Vagina (tissue), 2 donors: Measurements from ENCODE around the gene CLPTM1L.

ENCODE experiments used
- POLR2A ChIP-seq, 2 donors: fragments of 450-650 bp; IDR thresholded peaks; one replicate each; pipeline ENCODE4 v1.6.1; 2017; ENCODE audit warnings: antibody characterized with exemption in 2 of 2, mild to moderate bottlenecking in 2 of 2, moderate library complexity in 2 of 2
- POLR2AphosphoS5 ChIP-seq, 2 donors: sonication (generic); formaldehyde crosslinking; IDR thresholded peaks; one replicate each; pipeline ENCODE4 v1.9.0; 2017; ENCODE audit warnings: antibody characterized with exemption in 2 of 2, mild to moderate bottlenecking in 2 of 2, low read depth in 1 of 2; ENCODE audit not compliant: insufficient read depth in 1 of 2
- TF ChIP-seq, protein P1 (sequence below), 3 experiments: fragments of 450-650 bp in 2 of 3; fragments of 200-600 bp in 1 of 3; sonication (generic) in 1 of 3; IDR thresholded peaks; one replicate each; pipeline ENCODE4 v1.5.1; 2017 to 2019; ENCODE audit warnings: antibody characterized with exemption in 3 of 3, mild to moderate bottlenecking in 2 of 3, moderate library complexity in 2 of 3

DNA sequence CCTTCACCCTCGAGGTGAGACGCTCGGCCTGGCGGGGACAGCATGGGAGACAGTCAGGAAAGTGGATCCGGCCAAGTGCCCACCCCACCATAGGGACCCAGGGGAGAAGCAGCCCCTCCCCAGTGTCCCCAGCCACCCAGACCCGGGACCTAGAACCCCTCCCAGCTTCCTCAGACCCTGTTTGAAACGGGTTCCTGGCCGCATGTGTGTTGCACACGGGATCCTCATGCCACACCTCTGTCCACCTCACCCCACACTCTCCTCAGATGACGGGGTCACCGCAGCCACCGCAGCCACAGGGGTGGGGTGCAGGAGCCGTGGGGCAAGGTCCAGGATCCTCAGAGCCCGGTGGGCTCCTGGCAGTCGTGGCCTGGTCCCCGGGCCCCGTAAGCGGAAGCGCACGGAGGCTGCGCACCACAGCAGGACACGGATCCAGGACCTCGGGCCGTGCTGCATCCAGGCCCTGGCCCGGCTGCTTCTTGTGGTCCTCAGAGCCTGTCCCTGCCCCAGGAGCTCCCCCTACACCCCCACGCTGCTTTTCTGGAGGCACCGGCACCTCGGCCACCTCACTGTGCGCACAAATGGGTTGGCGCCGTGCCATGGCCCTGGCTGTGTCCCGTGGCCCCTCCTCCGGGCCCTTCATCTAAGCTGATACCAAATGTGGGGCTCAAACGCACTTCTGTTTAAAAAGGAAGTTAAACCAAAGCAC is 65.3 kb downstream of the CLPTM1L start:
- TF ChIP-seq POLR2AphosphoS5 (IDR thresholded peaks at IDR 0.05; ENCODE audit: insufficient read depth in 1 of 2, low read depth in 1 of 2) (no peak), POLR2A (IDR thresholded peaks at IDR 0.05) (no peak)
- TF ChIP-seq, protein P1, sequence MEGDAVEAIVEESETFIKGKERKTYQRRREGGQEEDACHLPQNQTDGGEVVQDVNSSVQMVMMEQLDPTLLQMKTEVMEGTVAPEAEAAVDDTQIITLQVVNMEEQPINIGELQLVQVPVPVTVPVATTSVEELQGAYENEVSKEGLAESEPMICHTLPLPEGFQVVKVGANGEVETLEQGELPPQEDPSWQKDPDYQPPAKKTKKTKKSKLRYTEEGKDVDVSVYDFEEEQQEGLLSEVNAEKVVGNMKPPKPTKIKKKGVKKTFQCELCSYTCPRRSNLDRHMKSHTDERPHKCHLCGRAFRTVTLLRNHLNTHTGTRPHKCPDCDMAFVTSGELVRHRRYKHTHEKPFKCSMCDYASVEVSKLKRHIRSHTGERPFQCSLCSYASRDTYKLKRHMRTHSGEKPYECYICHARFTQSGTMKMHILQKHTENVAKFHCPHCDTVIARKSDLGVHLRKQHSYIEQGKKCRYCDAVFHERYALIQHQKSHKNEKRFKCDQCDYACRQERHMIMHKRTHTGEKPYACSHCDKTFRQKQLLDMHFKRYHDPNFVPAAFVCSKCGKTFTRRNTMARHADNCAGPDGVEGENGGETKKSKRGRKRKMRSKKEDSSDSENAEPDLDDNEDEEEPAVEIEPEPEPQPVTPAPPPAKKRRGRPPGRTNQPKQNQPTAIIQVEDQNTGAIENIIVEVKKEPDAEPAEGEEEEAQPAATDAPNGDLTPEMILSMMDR (IDR thresholded peaks at IDR 0.05): no peak
